ENCODE data around the gene SNAP29.
"Not testable (repeated sequence)": the region's sequence is repeated elsewhere in the genome, so short reads cannot be mapped to it uniquely, and the experiment has no call there.

The SNAP29 gene

DNA sequence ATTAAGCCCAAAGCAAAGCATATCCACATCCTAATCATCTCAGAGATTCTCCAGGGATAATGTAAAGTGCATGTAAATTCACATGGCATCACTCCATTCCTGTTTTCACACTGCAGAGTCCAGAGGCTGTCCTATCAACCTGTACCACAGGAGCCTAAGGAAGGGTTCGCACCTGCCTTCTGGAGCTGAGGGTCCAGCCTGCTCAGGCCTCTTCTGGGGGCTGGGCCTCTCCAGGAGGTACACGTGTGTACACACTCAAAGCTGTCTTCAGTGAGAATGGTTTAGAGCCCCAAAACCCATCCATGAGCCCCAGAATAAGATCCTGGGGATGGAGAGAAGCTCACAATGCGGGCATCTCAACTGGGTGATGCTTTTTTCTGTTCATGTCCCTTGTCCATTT, 24.1 kb upstream of the SNAP29 start:
- no peak for DNase-seq (ENCODE audit: low read depth)

- no peak for DNase-seq (ENCODE audit: low read depth)
Observed at GRCh38 chr22:20836987-20837823, 21.6 kb upstream of the SNAP29 start.

DNA sequence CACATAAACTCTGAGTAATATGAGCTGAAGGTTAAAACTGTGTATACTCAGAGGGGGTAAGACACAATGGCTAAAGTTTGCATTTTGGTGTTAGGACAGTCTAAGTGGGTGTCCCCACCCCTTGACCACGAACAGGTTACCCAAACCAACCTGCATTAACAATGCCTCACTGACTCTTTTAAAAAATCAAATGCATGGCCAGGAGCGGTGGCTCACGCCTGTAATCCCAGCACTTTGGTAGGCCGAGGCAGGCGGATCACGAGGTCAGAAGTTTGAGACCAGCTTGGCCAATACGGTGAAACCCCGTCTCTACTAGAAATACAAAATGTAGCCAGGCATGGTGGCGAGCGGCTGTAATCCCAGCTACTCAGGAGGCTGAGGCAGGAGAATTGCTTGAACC, 19.5 kb upstream of the SNAP29 start:
- DNase-seq (ENCODE audit: low read depth) = not testable (repeated sequence)

GRCh38 chr22:20839837-20840645, 18.8 kb upstream of the SNAP29 start:
- DNase-seq (ENCODE audit: low read depth) = no peak

DNA sequence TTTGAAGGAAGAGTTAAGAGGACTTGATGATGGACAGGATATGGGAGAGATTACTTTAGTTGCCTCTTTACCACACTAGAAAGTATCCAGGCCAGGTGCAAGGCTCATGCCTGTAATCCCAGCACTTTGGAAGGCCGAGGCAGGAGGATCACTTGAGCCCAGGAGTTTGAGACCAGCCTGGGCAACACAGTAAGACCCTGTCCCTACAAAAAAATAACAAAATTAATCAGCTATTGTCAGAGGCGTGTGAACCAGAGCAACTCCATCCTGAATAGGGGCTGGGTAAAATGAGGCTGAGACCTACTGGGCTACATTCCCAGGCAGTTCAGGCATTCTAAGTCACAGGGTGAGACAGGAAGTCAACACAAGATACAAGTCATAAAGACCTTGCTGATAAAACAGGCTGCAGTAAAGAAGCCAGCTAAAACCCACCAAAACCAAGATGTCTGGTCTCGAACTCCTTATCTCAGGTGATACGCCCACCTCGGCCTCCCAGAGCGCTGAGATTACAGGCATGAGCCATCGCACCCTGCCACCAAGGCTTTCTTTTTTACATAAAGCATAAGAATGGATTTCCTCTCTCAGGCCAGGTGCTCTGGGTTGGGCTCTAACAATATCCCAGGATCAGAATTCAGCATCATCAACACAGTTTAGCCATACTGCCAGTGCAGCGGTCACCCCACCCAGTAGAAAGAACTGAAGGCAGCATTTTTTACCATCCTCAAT, 18.0 kb upstream of the SNAP29 start:
- no peak for DNase-seq (ENCODE audit: low read depth)

DNA sequence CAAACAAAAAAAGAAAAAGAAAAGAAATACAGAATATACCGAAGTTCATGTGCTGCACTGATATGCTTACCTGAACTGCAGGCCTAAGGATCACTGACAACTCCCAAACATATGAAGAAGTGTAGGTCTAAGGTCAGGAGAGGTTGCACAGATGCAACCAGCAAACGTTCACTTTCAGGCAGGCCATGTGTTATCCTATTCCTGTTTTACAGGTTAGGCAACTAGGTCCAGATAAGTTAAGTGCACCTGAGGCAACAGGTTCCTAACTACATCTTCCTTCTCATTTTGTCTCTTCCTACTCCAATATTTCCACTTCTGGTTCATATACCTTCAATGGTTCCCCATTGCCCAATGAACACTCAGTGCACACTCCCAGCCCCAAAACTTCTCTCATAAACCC, 15.3 kb upstream of the SNAP29 start:
- no peak for DNase-seq (ENCODE audit: low read depth)

- no peak for DNase-seq (ENCODE audit: low read depth)
Observed at GRCh38 chr22:20844055-20845037, 14.5 kb upstream of the SNAP29 start.

DNA sequence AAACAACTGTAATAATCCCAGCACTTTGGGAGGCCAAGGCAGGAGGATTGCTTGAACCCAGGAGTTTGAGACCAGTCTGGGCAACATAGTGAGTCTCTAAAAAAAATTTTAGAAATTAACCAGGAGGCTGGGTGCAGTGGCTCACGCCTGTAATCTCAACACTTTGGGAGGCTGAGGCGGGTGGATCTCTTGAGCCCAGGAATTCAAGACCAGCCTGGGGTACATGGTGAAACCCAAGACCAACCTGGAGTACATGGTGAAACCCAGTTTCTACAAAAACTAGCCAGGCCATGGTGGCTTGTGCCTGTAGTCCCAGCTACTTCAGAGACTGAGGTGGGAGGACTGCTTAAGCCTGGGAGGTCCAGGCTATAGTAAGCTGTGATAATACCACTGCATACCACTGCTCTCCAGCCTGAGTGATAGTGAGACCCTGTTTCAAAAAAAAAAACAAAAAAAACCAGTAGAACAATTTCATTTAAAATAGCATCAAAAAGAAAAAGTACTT, 11.4 kb upstream of the SNAP29 start:
- no peak for DNase-seq (ENCODE audit: low read depth)

DNA sequence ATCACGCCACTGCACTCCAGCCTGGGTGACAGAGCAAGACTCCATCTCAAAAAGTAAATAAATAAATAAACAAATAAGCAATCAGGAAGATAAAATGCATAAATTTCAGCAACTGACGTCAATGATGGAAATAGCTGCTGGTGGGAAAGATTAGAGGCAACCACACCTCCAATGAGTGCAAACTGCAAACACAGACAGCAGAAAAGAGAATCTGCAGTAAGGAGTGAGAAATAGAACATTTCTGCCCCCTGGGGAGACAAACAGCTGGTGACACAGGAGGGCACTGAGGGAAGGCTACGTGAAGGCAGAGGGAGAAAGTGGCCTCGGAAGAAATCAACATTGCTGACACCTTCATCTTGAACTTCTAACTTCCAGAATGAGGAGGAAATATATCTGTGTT, 6.7 kb upstream of the SNAP29 start:
- no peak for DNase-seq (ENCODE audit: low read depth)

GRCh38 chr22:20852503-20852902, 6.3 kb upstream of the SNAP29 start:
- DNase-seq (ENCODE audit: low read depth) = no peak

DNA sequence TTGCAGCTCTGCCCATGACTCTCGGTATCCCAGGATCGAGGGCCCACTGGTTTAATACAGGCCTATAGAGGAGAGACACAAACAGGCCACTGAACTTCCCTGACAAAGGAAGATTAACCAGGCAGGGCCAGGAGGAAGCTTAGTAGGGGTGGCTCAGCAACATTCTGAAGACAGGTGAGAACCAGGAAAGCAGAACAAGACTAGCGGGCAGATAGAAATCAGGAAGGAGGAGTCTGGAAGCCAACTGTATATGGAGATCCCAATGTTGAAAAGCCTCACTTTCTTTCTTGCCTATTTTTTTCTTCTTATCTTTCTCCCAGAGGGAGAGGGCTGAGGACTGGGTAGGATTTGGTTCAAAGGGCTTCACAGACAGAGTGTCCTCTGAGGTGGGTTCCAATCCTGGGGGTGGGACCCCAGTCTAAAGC, 5.6 kb upstream of the SNAP29 start:
- DNase-seq (ENCODE audit: low read depth) = no peak

DNA sequence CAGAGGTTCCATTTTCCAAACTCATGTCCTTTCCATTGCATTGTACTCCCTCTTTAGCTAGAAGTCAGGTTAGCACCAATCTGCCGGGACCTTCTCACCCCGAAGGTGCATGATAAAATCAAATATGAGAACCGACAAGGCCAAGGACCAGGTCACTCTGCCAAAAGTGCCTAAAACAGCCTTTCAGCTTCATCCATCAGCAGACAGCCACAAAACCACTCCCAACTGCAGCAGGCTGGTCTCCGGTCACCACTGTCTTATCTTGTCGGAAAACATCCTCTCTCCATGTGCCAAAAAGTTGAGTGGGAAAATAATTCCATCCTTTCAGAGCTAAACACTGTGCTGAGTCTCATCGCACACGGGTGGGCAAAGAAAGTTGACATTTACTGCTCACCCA, 1.6 kb upstream of the SNAP29 start:
- DNase-seq (ENCODE audit: low read depth) = no peak

GRCh38 chr22:20857838-20858614, 781 bp upstream of the SNAP29 start:
- DNase-seq (ENCODE audit: low read depth) = no peak

DNA sequence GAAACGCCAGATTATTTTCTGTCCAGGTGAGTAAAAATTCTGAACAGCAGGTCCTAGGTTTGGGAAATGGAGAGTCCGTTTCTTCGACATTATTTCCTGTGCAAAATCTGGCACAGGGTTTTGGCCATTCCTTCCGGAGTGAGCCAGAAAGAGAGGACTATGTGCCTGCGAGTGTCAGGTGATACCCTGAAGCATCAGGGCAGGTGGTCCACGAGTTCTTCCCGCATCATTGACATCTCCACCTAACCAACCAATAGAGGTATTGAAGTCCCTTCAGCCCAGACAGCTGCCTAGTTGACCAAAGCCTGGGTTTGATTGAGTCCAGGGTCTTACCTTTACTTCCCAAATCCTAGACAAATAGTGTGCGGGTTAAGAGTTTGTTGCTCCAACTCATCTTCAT, 808 bp downstream of the SNAP29 start:
- DNase-seq (ENCODE audit: low read depth) = no peak

DNA sequence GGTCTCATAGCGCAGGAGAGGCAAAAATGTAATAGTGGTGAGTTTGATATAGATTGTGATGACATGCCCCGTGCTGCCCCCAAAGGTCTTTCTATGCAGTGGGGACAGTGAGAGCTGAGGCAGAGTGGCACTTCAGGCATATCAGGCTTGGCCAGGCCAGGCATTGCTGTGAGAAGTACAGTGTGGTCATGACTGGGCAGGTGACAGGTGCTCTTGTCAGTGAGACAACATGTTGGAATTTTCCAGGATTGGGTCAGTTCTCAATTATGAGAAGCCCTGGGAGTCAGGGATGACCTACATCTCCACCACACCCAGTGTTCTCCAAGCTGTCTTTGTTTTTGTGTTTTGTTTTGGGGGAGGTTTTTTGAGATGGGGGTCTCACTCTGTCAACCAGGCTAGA, 3.7 kb downstream of the SNAP29 start:
- no peak for DNase-seq (ENCODE audit: low read depth)

DNA sequence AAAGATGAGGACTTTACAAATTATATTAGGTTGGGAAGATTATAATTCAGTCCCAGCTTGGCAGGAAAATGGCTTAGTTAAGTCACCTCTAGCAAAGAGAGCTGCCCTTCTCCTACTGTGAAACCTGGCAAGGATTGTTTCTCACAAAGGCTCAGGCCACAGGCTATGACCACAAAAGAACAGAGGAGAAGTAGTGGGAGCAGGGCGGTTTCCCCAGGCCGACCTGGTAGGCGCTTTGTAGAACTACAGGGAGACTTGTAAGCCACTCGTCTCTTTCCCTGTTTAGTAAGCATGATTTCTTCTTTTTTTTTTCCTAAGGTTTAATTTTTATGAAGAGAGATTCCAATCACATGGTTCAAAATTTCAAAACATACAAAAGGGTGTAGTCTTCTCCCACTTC, 4.6 kb downstream of the SNAP29 start:
- DNase-seq (ENCODE audit: low read depth) = no peak

GRCh38 chr22:20864186-20864908, 5.5 kb downstream of the SNAP29 start:
- DNase-seq (ENCODE audit: low read depth) = no peak

- DNase-seq (ENCODE audit: low read depth) = no peak
Observed at GRCh38 chr22:20865331-20865730, 6.5 kb downstream of the SNAP29 start.

DNA sequence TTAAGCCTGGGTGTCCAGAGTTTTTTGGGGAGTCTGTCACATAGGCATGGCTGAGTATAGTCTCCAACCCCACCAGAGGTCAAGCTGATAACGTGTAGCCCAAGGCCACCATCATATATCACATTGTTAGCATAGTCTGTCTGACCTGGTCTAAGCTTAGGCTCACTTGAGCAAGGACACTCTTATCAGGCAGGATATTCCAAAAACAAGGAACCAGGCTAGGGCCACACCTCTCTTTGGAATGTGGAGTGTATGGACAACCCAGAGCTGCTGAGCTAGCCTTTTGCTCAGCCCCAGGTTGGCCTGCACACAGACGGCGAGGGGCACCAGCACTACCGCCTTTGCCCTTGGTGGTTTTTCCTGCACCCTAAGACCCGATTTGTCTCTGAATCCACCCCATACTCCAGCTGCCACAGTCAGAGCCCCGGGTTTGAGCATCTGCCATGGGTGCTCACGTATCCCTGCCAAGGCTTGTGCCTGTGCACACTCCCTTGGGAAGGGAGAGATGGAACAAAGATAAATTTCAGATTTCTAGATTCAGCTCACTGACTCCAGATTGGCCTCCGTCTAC, 7.2 kb downstream of the SNAP29 start:
- no peak for DNase-seq (ENCODE audit: low read depth)

All from HS-5 (cell line).